Tibial artery (tissue), 4 donors: ENCODE measurements around the gene RPL13.

Source experiments
- DNase-seq, 2 donors: peaks; one replicate each; pipeline ENCODE4 v3.0.0-alpha.2; 2019
- H3K27ac ChIP-seq, 2 donors: fragments of 200-600 bp; sonication (generic) in 1 of 2; 1 replicate in 1 of 2; 2 replicates in 1 of 2; pipeline ENCODE4 v1.5.1; 2018 to 2019; ENCODE audit warnings: mild to moderate bottlenecking in 1 of 2
- H3K27me3 ChIP-seq, 2 donors: fragments of 200-600 bp; sonication (generic) in 1 of 2; one replicate each; pipeline versions ENCODE4 v1.5.1 to v1.6.0; 2016 to 2019
- H3K36me3 ChIP-seq, 3 donors: fragments of 200-600 bp; sonication (generic) in 2 of 3; one replicate each; pipeline ENCODE4 v1.5.1; 2016 to 2019; ENCODE audit warnings: mild to moderate bottlenecking in 2 of 3
- H3K4me1 ChIP-seq, 4 donors: fragments of 200-600 bp; sonication (generic) in 2 of 4; 1 replicate in 3 of 4; 2 replicates in 1 of 4; pipeline ENCODE4 v1.5.1; 2016 to 2019
- H3K4me3 ChIP-seq, 2 donors: fragments of 200-600 bp; sonication (generic) in 1 of 2; 1 replicate in 1 of 2; 2 replicates in 1 of 2; pipeline ENCODE4 v1.5.1; 2018 to 2019; ENCODE audit warnings: mild to moderate bottlenecking in 2 of 2
- H3K9me3 ChIP-seq, 3 donors: fragments of 200-600 bp; sonication (generic) in 1 of 3; one replicate each; pipeline ENCODE4 v1.5.1; 2016 to 2019
- intact Hi-C: fragments of 100-400 bp; cut with DNase I; formaldehyde crosslinking; loops from one replicate; pipeline ENCODE4 v1.15.0; 2023; ENCODE audit warnings: low total_unique reads
- TF ChIP-seq, protein P1 (sequence below), 2 experiments: fragments of 200-600 bp in 1 of 2; fragments of 450-650 bp in 1 of 2; IDR thresholded peaks; one replicate each; pipeline ENCODE4 v1.5.1; 2017 to 2019; ENCODE audit warnings: antibody characterized with exemption in 2 of 2, mild to moderate bottlenecking in 1 of 2, moderate library complexity in 1 of 2

RPL13 gene

DNA sequence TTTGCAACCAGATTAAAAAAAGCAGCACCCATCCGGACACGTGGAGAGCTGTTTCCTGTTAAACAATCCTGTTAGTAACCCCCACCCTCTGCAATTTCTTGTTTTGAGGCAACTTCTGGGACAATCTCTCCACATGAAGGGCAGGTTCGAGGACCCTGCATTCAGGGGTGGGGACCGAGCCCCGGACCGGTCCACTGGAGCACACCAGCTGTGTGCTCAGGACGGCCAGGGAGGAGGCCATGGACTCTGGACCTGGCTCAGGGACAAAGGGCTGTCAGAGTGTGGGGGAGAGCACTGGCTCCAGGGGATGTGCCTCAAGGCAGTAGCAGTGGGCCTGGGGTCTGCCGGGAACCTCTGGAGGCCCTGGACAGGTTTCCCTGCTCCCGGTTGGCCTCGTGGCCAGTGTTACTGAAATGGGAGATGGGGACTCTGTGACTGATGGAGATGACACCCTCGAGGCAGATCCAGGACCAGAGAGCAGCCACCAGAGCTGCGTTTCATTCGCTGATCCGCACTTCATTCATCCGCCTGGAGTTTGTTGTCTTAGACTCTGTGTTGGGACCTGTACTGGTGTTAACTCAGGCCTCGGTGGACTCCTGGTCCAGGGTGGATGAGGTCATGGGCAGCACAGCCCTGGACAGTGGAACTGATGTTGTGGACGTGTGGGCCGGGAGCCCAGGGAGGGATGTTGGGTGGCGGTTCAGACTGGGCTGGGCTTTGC is 12.2 kb downstream of the RPL13 start:
- no peaks in the 10 kb centered on the region for H3K9me3 ChIP-seq

DNA sequence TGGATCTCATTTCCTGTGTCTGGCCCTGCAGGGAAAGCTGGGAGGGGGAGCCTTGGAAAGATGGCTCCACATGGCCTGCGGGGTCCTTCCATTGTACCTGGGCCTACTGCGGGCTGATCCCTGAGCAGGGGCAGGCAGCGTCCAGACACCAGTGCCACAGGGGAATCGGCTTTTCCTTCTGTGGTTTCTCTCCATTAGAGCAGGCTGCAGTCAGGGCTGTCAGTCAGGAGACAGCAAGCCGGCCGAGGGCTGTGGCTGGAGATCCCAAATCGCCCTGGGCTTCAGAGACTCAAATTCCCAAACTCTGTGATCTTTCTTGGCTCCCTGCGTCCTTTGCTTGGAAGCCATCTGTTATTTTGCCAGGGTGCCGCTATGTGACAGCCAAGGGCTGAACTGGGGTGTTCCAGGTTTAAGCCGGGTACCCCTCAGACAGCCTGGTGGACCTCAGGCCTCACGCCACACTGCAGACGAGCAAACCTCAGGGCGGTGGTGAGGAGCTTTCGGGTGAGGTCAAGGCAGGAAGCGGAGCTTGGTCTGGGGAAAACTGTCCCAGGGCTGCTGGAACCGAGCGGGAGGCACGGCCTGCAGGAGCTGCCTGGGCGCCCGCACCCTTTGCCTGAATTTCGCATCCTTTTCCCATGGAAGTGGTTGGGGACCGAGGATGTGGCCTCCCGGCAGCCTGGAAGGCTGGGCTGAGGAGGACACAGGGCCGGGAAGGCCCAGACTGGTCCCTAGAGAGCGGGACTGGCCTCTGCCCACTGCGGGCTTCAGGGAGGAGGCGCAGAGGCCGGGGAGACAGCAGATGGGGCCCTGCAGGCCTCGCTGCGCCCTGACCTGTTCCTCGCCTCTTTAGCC is 13.6 kb downstream of the RPL13 start:
- intact Hi-C loops = no loop called here
- TF ChIP-seq, protein P1, sequence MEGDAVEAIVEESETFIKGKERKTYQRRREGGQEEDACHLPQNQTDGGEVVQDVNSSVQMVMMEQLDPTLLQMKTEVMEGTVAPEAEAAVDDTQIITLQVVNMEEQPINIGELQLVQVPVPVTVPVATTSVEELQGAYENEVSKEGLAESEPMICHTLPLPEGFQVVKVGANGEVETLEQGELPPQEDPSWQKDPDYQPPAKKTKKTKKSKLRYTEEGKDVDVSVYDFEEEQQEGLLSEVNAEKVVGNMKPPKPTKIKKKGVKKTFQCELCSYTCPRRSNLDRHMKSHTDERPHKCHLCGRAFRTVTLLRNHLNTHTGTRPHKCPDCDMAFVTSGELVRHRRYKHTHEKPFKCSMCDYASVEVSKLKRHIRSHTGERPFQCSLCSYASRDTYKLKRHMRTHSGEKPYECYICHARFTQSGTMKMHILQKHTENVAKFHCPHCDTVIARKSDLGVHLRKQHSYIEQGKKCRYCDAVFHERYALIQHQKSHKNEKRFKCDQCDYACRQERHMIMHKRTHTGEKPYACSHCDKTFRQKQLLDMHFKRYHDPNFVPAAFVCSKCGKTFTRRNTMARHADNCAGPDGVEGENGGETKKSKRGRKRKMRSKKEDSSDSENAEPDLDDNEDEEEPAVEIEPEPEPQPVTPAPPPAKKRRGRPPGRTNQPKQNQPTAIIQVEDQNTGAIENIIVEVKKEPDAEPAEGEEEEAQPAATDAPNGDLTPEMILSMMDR (IDR thresholded peaks at IDR 0.05) = no peak
- no peak overlapping the region for H3K27ac ChIP-seq
- peak overlapping the region in 1 of 2 donors; percentile 39 for H3K4me3 ChIP-seq
- peaks cover 0 to 28% (median 21%) of the 10 kb centered on the region in 4 donors for H3K4me1 ChIP-seq
- DNase-seq = no peak
- peaks cover 8 to 79% of the 10 kb centered on the region in 2 donors for H3K27me3 ChIP-seq
- H3K9me3 ChIP-seq = no peaks in the 10 kb centered on the region
- no peaks in the 10 kb centered on the region for H3K36me3 ChIP-seq

More for the DNA sequence above, 12.2 kb downstream of the RPL13 start:
- H3K36me3 ChIP-seq = no peaks in the 10 kb centered on the region
- DNase-seq = no peak
- H3K4me1 ChIP-seq = peaks cover 0 to 28% (median 21%) of the 10 kb centered on the region in 4 donors
- intact Hi-C loops = no loop called here
- TF ChIP-seq, protein P1 (IDR thresholded peaks at IDR 0.05) = no peak
- H3K4me3 ChIP-seq = no peak overlapping the region
- H3K27ac ChIP-seq = no peak overlapping the region
- peaks cover 8 to 80% of the 10 kb centered on the region in 2 donors for H3K27me3 ChIP-seq

DNA sequence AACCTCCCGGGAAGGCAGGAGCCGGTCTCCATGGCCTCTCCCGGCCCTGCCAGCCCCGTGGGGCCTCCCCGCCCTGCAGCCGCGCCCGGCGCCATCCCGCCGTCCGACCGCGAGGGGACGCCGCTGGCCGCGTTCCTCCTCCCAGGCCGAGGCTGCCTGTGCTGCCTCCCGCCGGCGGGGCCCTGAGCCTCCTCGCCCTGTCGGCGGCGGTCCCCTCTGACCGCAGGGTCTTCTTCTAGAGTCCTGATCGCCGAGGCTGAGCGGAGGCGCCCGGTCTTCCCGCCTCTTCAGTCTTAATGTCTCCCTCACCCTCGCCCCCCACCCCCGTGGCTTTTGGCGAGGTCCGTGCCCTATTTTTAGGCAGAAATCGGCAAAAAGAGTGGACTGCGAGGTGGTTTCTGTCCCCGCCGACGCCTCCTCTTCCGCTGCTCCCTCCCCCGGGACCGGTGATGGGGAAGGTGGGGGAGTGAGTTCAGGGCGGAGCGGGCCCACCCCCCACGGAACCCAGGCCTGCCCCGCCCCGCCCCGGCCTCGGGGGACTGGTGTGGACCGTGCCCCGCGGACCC is 14.3 kb downstream of the RPL13 start:
- TF ChIP-seq, protein P1 (IDR thresholded peaks at IDR 0.05) = peak; percentile 36 to 44
- Histone ChIP-seq H3K36me3 (no peaks in the 10 kb centered on the region), H3K9me3 (no peaks in the 10 kb centered on the region), H3K4me3 (peak overlapping the region; percentile 4 to 39), H3K27me3 (peaks cover 8 to 72% of the 10 kb centered on the region in 2 donors), H3K27ac (no peak overlapping the region), H3K4me1 (peaks cover 0 to 28% (median 21%) of the 10 kb centered on the region in 4 donors)
- intact Hi-C loops = no loop called here
- DNase-seq = no peak

DNA sequence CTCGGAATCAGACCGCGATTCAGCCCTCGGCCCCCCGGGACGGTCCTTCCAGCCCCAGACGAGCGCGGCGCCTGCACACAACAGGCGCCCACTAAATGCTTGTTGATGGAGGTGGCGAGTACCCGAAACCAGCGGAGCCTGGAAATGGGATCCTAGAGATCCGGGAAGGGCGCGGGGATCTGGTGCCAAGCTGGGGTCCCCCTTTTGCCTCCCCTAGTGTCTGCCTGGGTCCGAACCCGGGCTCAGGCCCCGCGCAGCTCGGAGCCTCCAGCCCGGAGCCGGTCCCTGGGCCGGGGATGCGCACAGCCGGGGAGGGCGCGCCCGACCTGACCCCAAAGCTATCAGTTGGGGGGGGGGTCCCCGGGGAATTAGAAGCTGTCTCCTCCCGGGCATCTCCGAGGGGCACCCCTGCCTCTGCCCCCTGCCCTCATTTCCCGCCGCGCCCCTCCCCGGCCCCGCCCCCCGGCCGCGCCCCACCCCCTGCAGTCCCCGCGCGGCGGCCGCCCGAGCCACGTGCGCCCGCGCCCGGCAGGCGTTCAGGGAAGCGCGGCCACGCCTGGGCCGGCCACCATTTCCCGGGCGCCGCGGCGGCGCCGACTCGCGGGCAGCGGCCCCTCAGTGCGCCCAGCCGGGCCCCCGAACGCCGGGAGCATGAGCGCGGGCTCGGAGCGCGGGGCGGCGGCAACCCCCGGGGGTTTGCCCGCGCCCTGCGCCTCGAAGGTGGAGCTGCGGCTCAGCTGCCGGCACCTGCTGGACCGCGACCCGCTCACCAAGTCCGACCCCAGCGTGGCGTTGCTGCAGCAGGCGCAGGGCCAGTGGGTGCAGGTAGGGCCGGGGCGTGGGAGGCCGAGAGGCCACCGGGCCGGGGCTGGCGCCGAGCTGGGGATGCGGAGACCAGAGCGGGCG is 15.0 kb downstream of the RPL13 start, which contains the start of gene CPNE7:
Gene CPNE7, plus strand, starts transcription at position 512 of the 906 bp plus-strand sequence. Its CDS starts 140 bp downstream, at position 652.
- intact Hi-C loops = no loop called here
- Histone ChIP-seq H3K4me1 (peaks cover 0 to 28% (median 21%) of the 10 kb centered on the region in 4 donors), H3K27me3 (peaks cover 8 to 64% of the 10 kb centered on the region in 2 donors), H3K27ac (no peak within 1 kb of the TSS), H3K36me3 (no peaks in the 10 kb centered on the region), H3K4me3 (peak within 1 kb of the TSS; percentile 4 to 39), H3K9me3 (no peaks in the 10 kb centered on the region)
- TF ChIP-seq, protein P1 (IDR thresholded peaks at IDR 0.05) = no peak
- DNase-seq = no peak
